Sigmoid colon (tissue), 4 donors: ENCODE data around the gene TMEM204.

ENCODE experiments used
- POLR2A ChIP-seq, 2 donors: fragments of 450-650 bp; IDR thresholded peaks; one replicate each; pipeline ENCODE4 v1.6.1; 2016; ENCODE audit warnings: antibody characterized with exemption in 2 of 2, mild to moderate bottlenecking in 2 of 2, moderate library complexity in 2 of 2
- POLR2AphosphoS5 ChIP-seq, 4 donors: sonication (generic); formaldehyde crosslinking; IDR thresholded peaks; one replicate each; pipeline ENCODE4 v1.6.1; 2017; ENCODE audit warnings: antibody characterized with exemption in 4 of 4
- TF ChIP-seq, protein P1 (sequence below), 4 experiments: fragments of 450-650 bp in 3 of 4; fragments of 200-600 bp in 1 of 4; IDR thresholded peaks; one replicate each; pipeline ENCODE4 v1.5.1; 2016 to 2019; ENCODE audit warnings: antibody characterized with exemption in 4 of 4, mild to moderate bottlenecking in 3 of 4, moderate library complexity in 2 of 4

- TF ChIP-seq, protein P1, sequence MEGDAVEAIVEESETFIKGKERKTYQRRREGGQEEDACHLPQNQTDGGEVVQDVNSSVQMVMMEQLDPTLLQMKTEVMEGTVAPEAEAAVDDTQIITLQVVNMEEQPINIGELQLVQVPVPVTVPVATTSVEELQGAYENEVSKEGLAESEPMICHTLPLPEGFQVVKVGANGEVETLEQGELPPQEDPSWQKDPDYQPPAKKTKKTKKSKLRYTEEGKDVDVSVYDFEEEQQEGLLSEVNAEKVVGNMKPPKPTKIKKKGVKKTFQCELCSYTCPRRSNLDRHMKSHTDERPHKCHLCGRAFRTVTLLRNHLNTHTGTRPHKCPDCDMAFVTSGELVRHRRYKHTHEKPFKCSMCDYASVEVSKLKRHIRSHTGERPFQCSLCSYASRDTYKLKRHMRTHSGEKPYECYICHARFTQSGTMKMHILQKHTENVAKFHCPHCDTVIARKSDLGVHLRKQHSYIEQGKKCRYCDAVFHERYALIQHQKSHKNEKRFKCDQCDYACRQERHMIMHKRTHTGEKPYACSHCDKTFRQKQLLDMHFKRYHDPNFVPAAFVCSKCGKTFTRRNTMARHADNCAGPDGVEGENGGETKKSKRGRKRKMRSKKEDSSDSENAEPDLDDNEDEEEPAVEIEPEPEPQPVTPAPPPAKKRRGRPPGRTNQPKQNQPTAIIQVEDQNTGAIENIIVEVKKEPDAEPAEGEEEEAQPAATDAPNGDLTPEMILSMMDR (IDR thresholded peaks at IDR 0.05) = no peak
- TF ChIP-seq POLR2AphosphoS5 (IDR thresholded peaks at IDR 0.05) (no peak), POLR2A (IDR thresholded peaks at IDR 0.05) (no peak)
Observed at GRCh38 chr16:1580256-1580655, 46.8 kb downstream of the TMEM204 start.
